Measurements from ENCODE around the gene AXIN1.

DNA sequence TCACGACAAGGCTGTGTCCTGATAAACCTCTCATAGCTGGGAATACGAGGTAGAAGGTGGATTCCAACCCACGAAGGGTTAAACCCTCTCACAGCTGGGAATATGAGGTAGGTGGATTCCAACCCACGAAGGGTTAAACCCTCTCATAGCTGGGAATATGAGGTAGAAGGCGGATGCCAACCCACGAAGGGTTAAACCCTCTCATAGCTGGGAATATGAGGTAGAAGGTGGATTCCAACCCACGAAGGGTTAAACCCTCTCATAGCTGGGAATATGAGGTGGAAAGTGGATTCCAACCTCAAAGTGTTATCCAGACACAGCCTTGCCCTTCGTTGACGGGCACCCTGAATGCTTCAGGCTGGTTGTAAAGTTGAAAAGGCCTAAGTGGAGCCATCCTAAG lies 31.0 kb downstream of the AXIN1 start:
- TF ChIP-seq POLR2A (IDR thresholded peaks at IDR 0.05) (no peak), EP300 (IDR thresholded peaks at IDR 0.05) (no peak)
- TF ChIP-seq, protein P1, sequence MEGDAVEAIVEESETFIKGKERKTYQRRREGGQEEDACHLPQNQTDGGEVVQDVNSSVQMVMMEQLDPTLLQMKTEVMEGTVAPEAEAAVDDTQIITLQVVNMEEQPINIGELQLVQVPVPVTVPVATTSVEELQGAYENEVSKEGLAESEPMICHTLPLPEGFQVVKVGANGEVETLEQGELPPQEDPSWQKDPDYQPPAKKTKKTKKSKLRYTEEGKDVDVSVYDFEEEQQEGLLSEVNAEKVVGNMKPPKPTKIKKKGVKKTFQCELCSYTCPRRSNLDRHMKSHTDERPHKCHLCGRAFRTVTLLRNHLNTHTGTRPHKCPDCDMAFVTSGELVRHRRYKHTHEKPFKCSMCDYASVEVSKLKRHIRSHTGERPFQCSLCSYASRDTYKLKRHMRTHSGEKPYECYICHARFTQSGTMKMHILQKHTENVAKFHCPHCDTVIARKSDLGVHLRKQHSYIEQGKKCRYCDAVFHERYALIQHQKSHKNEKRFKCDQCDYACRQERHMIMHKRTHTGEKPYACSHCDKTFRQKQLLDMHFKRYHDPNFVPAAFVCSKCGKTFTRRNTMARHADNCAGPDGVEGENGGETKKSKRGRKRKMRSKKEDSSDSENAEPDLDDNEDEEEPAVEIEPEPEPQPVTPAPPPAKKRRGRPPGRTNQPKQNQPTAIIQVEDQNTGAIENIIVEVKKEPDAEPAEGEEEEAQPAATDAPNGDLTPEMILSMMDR (IDR thresholded peaks at IDR 0.05) = no peak
